H9 (cell line): ENCODE measurements around the gene GBA2. TPM values are rescaled to one million over a fixed set of nuclear protein-coding genes. Genes with fewer than 3 reads are reported as not detected.
A peak's percentile ranks its signal among the peaks of the same experiment; 100 is the strongest.

ENCODE experiments used
- DNase-seq: peaks from one replicate; pipeline ENCODE4 v3.0.0-alpha.2; 2017
- H2AFZ ChIP-seq: one replicate; pipeline ENCODE4 v1.6.1; 2013; ENCODE audit warnings: mild to moderate bottlenecking, low read length, control low read depth, moderate library complexity
- H2AK5ac ChIP-seq: 2 replicates; pipeline ENCODE4 v1.6.1; 2013; ENCODE audit warnings: low read length, control low read depth, mixed read lengths; ENCODE audit not compliant: insufficient read length
- H2BK120ac ChIP-seq: one replicate; pipeline ENCODE4 v1.6.1; 2013; ENCODE audit warnings: low read depth, mild to moderate bottlenecking, low read length, control low read depth, inconsistent platforms; ENCODE audit not compliant: poor library complexity, severe bottlenecking
- H2BK12ac ChIP-seq: 2 replicates; pipeline ENCODE4 v1.6.1; 2013; ENCODE audit warnings: low read length, control low read depth, mixed read lengths, low read depth; ENCODE audit not compliant: insufficient read length
- H2BK15ac ChIP-seq: 2 replicates; pipeline ENCODE4 v1.6.1; 2013; ENCODE audit warnings: low read depth, low read length, control low read depth
- H2BK20ac ChIP-seq: one replicate; pipeline ENCODE4 v1.6.1; 2013; ENCODE audit warnings: low read depth, mild to moderate bottlenecking, low read length, control low read depth, inconsistent platforms; ENCODE audit not compliant: poor library complexity, severe bottlenecking
- H2BK5ac ChIP-seq: 2 replicates; pipeline ENCODE4 v1.6.1; 2013; ENCODE audit warnings: low read length, control low read depth, mixed read lengths; ENCODE audit not compliant: insufficient read length
- H3K14ac ChIP-seq: 2 replicates; pipeline ENCODE4 v1.6.1; 2013; ENCODE audit warnings: low read length, control low read depth; ENCODE audit not compliant: insufficient read depth
- H3K18ac ChIP-seq: 2 replicates; pipeline ENCODE4 v1.6.1; 2013; ENCODE audit warnings: low read depth, mild to moderate bottlenecking, mixed read lengths, low read length, control low read depth; ENCODE audit not compliant: insufficient read length
- H3K23ac ChIP-seq: 2 replicates; pipeline ENCODE4 v1.6.1; 2013; ENCODE audit warnings: low read length, control low read depth, mixed read lengths, low read depth; ENCODE audit not compliant: insufficient read length
- H3K23me2 ChIP-seq: 2 replicates; pipeline ENCODE4 v1.6.1; 2013; ENCODE audit warnings: low read depth, mild to moderate bottlenecking, mixed read lengths, low read length, control low read depth; ENCODE audit not compliant: insufficient read length, poor library complexity, severe bottlenecking
- H3K27ac ChIP-seq: 2 replicates; pipeline ENCODE4 v1.5.1; 2013; ENCODE audit warnings: low read length, control low read depth, mixed read lengths, low read depth; ENCODE audit not compliant: insufficient read length
- H3K27me3 ChIP-seq: 2 replicates; pipeline ENCODE4 v1.6.1; 2013; ENCODE audit warnings: low read length, control low read depth, inconsistent platforms; ENCODE audit not compliant: insufficient read depth
- H3K4ac ChIP-seq: 2 replicates; pipeline ENCODE4 v1.6.1; 2013; ENCODE audit warnings: low read depth, mild to moderate bottlenecking, control low read depth, inconsistent platforms, low read length, moderate library complexity
- H3K4me1 ChIP-seq: 2 replicates; pipeline ENCODE4 v1.6.1; 2013; ENCODE audit warnings: low read length, control low read depth, inconsistent platforms; ENCODE audit not compliant: insufficient read depth
- H3K4me2 ChIP-seq: 2 replicates; pipeline ENCODE4 v1.6.1; 2013; ENCODE audit warnings: low read length, control low read depth, mixed read lengths; ENCODE audit not compliant: insufficient read length, insufficient read depth
- H3K56ac ChIP-seq: 2 replicates; pipeline ENCODE4 v1.6.1; 2013; ENCODE audit warnings: low read depth, mild to moderate bottlenecking, mixed read lengths, low read length, control low read depth; ENCODE audit not compliant: insufficient read length
- H3K79me1 ChIP-seq: 2 replicates; pipeline ENCODE4 v1.6.1; 2013; ENCODE audit warnings: low read depth, mild to moderate bottlenecking, moderate library complexity, low read length, control low read depth, inconsistent platforms; ENCODE audit not compliant: insufficient read depth, poor library complexity, severe bottlenecking
- H3K79me2 ChIP-seq: 2 replicates; pipeline ENCODE4 v1.6.1; 2013; ENCODE audit warnings: low read length, control low read depth, inconsistent platforms; ENCODE audit not compliant: insufficient read depth
- H3K9ac ChIP-seq: 2 replicates; pipeline ENCODE4 v1.6.1; 2013; ENCODE audit warnings: low read length, control low read depth, mixed read lengths; ENCODE audit not compliant: insufficient read length; ENCODE audit errors: extremely low read depth
- H3K9me3 ChIP-seq: one replicate; pipeline ENCODE4 v1.6.1; 2013; ENCODE audit warnings: low read depth, low read length, inconsistent platforms; ENCODE audit not compliant: control insufficient read depth
- H3T11ph ChIP-seq: one replicate; pipeline ENCODE4 v1.6.1; 2013; ENCODE audit warnings: mild to moderate bottlenecking, low read length, control low read depth, inconsistent platforms
- H4K20me1 ChIP-seq: one replicate; pipeline ENCODE4 v1.6.1; 2013; ENCODE audit not compliant: control insufficient read depth, insufficient read length, insufficient read depth
- H4K5ac ChIP-seq: 2 replicates; pipeline ENCODE4 v1.6.1; 2013; ENCODE audit warnings: low read depth, mild to moderate bottlenecking, mixed read lengths, low read length, control low read depth; ENCODE audit not compliant: insufficient read length
- H4K8ac ChIP-seq: replicated peaks from 2 replicates; pipeline ENCODE4 v1.6.1; 2013; ENCODE audit warnings: low read length, control low read depth, mixed read lengths, low read depth; ENCODE audit not compliant: insufficient read length
- H4K91ac ChIP-seq: 2 replicates; pipeline ENCODE4 v1.6.1; 2013; ENCODE audit warnings: low read depth, mild to moderate bottlenecking, moderate library complexity, mixed read lengths, low read length, control low read depth; ENCODE audit not compliant: insufficient read length
- H3K27ac Mint-ChIP-seq, 3 experiments: 2 replicates in 2 of 3; 3 replicates in 1 of 3; pipeline ENCODE4 v1.8.0; 2020 to 2021; ENCODE audit warnings: mixed read lengths in 3 of 3, mild to moderate bottlenecking in 1 of 3, moderate library complexity in 1 of 3
- H3K27me3 Mint-ChIP-seq: 2 replicates; pipeline ENCODE4 v1.8.0; 2021; ENCODE audit warnings: low read depth, mild to moderate bottlenecking, moderate library complexity, mixed read lengths
- H3K36me3 Mint-ChIP-seq, 3 experiments: 2 replicates in 2 of 3; 3 replicates in 1 of 3; pipeline ENCODE4 v1.8.0; 2020 to 2021; ENCODE audit warnings: low read depth in 3 of 3, mixed read lengths in 3 of 3; ENCODE audit not compliant: insufficient read depth in 1 of 3
- H3K4me1 Mint-ChIP-seq, 2 experiments: 2 replicates each; pipeline ENCODE4 v1.8.0; 2020; ENCODE audit warnings: mixed read lengths in 2 of 2
- H3K4me3 Mint-ChIP-seq, 2 experiments: 2 replicates in 1 of 2; 3 replicates in 1 of 2; pipeline ENCODE4 v1.8.0; 2020 to 2021; ENCODE audit warnings: mild to moderate bottlenecking in 2 of 2, mixed read lengths in 2 of 2, moderate library complexity in 1 of 2
- H3K9me3 Mint-ChIP-seq, 2 experiments: 2 replicates in 1 of 2; 3 replicates in 1 of 2; pipeline ENCODE4 v1.8.0; 2020; ENCODE audit warnings: mild to moderate bottlenecking in 2 of 2, mixed read lengths in 2 of 2, moderate library complexity in 1 of 2
- WGBS: extraction: QIAGEN DNeasy Blood & Tissue Kit; methylation state at CpG from one replicate; pipeline ENCODE4 v1.1.7; 2013; ENCODE audit warnings: missing lambda C conversion rate, low lambda C conversion rate, mixed read lengths; ENCODE audit not compliant: insufficient read length; ENCODE audit errors: extremely low coverage; 5-methylcytosine and 5-hydroxymethylcytosine counted together
- total RNA-seq: library from RNA; stranded (reverse); gene quantifications from 2 replicates; pipeline ENCODE4 v1.2.1, GENCODE V29; 2021
- TF ChIP-seq, protein P1 (sequence below): fragments of 200-600 bp; sonication (generic); conservative IDR thresholded peaks from 3 replicates; pipeline ENCODE4 v1.8.0; 2021; ENCODE audit warnings: antibody characterized with exemption, mild to moderate bottlenecking

GBA2 gene
- total RNA-seq, 1 experiment from 2014 or later: 103 TPM

DNA sequence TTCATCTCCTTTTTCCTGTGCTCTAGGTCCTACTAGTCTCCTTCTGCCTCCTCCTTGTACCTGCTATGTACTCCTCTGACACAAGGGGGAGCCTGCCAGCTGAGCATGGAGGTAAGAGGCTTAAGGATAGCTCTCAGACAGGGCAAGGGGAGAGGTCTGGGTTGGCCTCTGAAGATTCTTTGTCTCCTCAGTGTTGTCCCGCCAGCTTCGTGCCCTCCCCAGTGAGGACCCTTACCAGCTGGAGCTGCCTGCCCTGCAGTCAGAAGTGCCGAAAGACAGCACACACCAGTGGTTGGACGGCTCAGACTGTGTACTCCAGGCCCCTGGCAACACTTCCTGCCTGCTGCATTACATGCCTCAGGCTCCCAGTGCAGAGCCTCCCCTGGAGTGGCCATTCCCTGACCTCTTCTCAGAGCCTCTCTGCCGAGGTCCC is 12.8 kb downstream of the GBA2 start:
- H3K27me3 Mint-ChIP-seq: no peaks in the 10 kb centered on the region; the same call in 1 of the 2 replicates
- H3K79me2 ChIP-seq: no peaks in the 10 kb centered on the region
- no peak overlapping the region for H2BK120ac ChIP-seq
- H3K79me1 ChIP-seq: no peaks in the 10 kb centered on the region
- no peak overlapping the region for H3K23ac ChIP-seq
- peaks cover 30 to 68% (median 62%) of the 10 kb centered on the region in 3 experiments; a peak in 6 of 7 replicates for H3K36me3 Mint-ChIP-seq
- no peaks in the 10 kb centered on the region for H3K4me1 ChIP-seq
- H3K18ac ChIP-seq: no peak overlapping the region
- no peak overlapping the region for H4K5ac ChIP-seq
- H2BK12ac ChIP-seq: no peak overlapping the region
- no peak overlapping the region for H4K91ac ChIP-seq
- WGBS: no CpG with 5 or more reads among the region's 5 CpGs
- no peak overlapping the region for H3K9ac ChIP-seq
- TF ChIP-seq, protein P1, sequence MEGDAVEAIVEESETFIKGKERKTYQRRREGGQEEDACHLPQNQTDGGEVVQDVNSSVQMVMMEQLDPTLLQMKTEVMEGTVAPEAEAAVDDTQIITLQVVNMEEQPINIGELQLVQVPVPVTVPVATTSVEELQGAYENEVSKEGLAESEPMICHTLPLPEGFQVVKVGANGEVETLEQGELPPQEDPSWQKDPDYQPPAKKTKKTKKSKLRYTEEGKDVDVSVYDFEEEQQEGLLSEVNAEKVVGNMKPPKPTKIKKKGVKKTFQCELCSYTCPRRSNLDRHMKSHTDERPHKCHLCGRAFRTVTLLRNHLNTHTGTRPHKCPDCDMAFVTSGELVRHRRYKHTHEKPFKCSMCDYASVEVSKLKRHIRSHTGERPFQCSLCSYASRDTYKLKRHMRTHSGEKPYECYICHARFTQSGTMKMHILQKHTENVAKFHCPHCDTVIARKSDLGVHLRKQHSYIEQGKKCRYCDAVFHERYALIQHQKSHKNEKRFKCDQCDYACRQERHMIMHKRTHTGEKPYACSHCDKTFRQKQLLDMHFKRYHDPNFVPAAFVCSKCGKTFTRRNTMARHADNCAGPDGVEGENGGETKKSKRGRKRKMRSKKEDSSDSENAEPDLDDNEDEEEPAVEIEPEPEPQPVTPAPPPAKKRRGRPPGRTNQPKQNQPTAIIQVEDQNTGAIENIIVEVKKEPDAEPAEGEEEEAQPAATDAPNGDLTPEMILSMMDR: peak; percentile 82
- no peaks in the 10 kb centered on the region for H4K20me1 ChIP-seq
- no peak overlapping the region for H3K4me2 ChIP-seq
- DNase-seq: peak; percentile 85
- no peak overlapping the region for H3K27ac ChIP-seq
- H2BK15ac ChIP-seq: no peak overlapping the region
- H3T11ph ChIP-seq: no peak overlapping the region
- no peak overlapping the region for H3K4me3 Mint-ChIP-seq
- H3K9me3 Mint-ChIP-seq: no peaks in the 10 kb centered on the region
- no peak overlapping the region for H2BK20ac ChIP-seq
- H3K23me2 ChIP-seq: peaks cover 7% of the 10 kb centered on the region
- no peak overlapping the region for H4K8ac ChIP-seq
- H3K9me3 ChIP-seq: no peaks in the 10 kb centered on the region
- H2AFZ ChIP-seq: no peak overlapping the region
- no peak overlapping the region for H2BK5ac ChIP-seq
- H3K27ac Mint-ChIP-seq: peak overlapping the region in 1 of 3 experiments; percentile 75; a peak in 1 of 7 replicates
- no peak overlapping the region for H3K14ac ChIP-seq
- H3K56ac ChIP-seq: no peak overlapping the region
- H3K27me3 ChIP-seq: no peaks in the 10 kb centered on the region
- no peak overlapping the region for H2AK5ac ChIP-seq
- H3K4ac ChIP-seq: no peak overlapping the region
- H3K4me1 Mint-ChIP-seq: peaks cover 12 to 14% of the 10 kb centered on the region in 2 experiments
